ENCODE data around the gene RIPPLY1. TPM values are rescaled to one million over a fixed set of nuclear protein-coding genes. Genes with fewer than 3 reads are reported as not detected.

The RIPPLY1 gene
- total and polyA plus RNA-seq, 4 donors: 1.2 to 3.0 (median 3.0) TPM; not detected in 1

- 79% methylated on average over 3 of the region's 3 CpGs for WGBS
- Histone ChIP-seq H3K9ac (ENCODE audit: low read depth in 1 of 2, low read length in 2 of 2) (peak overlapping the region in 1 of 2 donors; percentile 47), H3K9me3 (ENCODE audit: control insufficient read depth in 4 of 4, low read length in 3 of 4) (no peaks in the 10 kb centered on the region), H3K4me1 (ENCODE audit: control insufficient read depth in 4 of 4, insufficient read depth in 4 of 4, low read length in 3 of 4) (peaks cover 6 to 45% (median 32%) of the 10 kb centered on the region in 4 donors), H3K4me3 (ENCODE audit: low read depth in 1 of 3, low read length in 3 of 3) (no peak overlapping the region), H3K27me3 (ENCODE audit: control insufficient read depth in 4 of 4, insufficient read depth in 4 of 4, low read length in 3 of 4) (no peaks in the 10 kb centered on the region), H3K36me3 (ENCODE audit: control insufficient read depth in 4 of 4, insufficient read depth in 3 of 4, low read depth in 1 of 4, low read length in 3 of 4) (no peaks in the 10 kb centered on the region), H3K27ac (ENCODE audit: low read depth in 1 of 2, low read length in 2 of 2) (peak overlapping the region; percentile 64 to 79)
- no peak for DNase-seq (ENCODE audit: low spot score)
- no peak for TF ChIP-seq GABPA (IDR thresholded peaks at IDR 0.05 in 1 of 2, conservative IDR thresholded peaks at IDR 0.05 in 1 of 2)
- TF ChIP-seq JUND (IDR thresholded peaks at IDR 0.05): no peak
- no peak for TF ChIP-seq TAF1 (conservative IDR thresholded peaks at IDR 0.05)
- TF ChIP-seq, protein P1, sequence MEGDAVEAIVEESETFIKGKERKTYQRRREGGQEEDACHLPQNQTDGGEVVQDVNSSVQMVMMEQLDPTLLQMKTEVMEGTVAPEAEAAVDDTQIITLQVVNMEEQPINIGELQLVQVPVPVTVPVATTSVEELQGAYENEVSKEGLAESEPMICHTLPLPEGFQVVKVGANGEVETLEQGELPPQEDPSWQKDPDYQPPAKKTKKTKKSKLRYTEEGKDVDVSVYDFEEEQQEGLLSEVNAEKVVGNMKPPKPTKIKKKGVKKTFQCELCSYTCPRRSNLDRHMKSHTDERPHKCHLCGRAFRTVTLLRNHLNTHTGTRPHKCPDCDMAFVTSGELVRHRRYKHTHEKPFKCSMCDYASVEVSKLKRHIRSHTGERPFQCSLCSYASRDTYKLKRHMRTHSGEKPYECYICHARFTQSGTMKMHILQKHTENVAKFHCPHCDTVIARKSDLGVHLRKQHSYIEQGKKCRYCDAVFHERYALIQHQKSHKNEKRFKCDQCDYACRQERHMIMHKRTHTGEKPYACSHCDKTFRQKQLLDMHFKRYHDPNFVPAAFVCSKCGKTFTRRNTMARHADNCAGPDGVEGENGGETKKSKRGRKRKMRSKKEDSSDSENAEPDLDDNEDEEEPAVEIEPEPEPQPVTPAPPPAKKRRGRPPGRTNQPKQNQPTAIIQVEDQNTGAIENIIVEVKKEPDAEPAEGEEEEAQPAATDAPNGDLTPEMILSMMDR (IDR thresholded peaks at IDR 0.05; ENCODE audit: low read depth, low read length, missing input control): no peak
Measured at GRCh38 chrX:106931831-106932491, 28.8 kb upstream of the RIPPLY1 start.

DNA sequence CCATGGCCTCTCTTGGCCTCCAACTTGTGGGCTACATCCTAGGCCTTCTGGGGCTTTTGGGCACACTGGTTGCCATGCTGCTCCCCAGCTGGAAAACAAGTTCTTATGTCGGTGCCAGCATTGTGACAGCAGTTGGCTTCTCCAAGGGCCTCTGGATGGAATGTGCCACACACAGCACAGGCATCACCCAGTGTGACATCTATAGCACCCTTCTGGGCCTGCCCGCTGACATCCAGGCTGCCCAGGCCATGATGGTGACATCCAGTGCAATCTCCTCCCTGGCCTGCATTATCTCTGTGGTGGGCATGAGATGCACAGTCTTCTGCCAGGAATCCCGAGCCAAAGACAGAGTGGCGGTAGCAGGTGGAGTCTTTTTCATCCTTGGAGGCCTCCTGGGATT, 25.1 kb upstream of the RIPPLY1 start:
- peaks cover 3 to 38% (median 25%) of the 10 kb centered on the region in 4 donors for H3K4me1 ChIP-seq (ENCODE audit: control insufficient read depth in 4 of 4, insufficient read depth in 4 of 4, low read length in 3 of 4)
- no peaks in the 10 kb centered on the region for H3K36me3 ChIP-seq (ENCODE audit: control insufficient read depth in 4 of 4, insufficient read depth in 3 of 4, low read depth in 1 of 4, low read length in 3 of 4)
- DNase-seq (ENCODE audit: low spot score): no peak
- H3K4me3 ChIP-seq (ENCODE audit: low read depth in 1 of 3, low read length in 3 of 3): peak overlapping the region in 2 of 3 donors; percentile 37 to 68
- H3K27me3 ChIP-seq (ENCODE audit: control insufficient read depth in 4 of 4, insufficient read depth in 4 of 4, low read length in 3 of 4): no peaks in the 10 kb centered on the region
- peak overlapping the region in 1 of 2 donors; percentile 71 for H3K9ac ChIP-seq (ENCODE audit: low read depth in 1 of 2, low read length in 2 of 2)
- 70% methylated on average over 4 of the region's 4 CpGs for WGBS
- H3K9me3 ChIP-seq (ENCODE audit: control insufficient read depth in 4 of 4, low read length in 3 of 4): no peaks in the 10 kb centered on the region
- TF ChIP-seq ATF3 (IDR thresholded peaks at IDR 0.05) (no peak), FOXA1 (IDR thresholded peaks at IDR 0.05) (no peak), HNF4A (conservative IDR thresholded peaks at IDR 0.05) (no peak), EGR1 (IDR thresholded peaks at IDR 0.05; ENCODE audit: low read depth in 2 of 2) (no peak), GABPA (IDR thresholded peaks at IDR 0.05 in 1 of 2, conservative IDR thresholded peaks at IDR 0.05 in 1 of 2) (no peak), FOXA2 (IDR thresholded peaks at IDR 0.05) (no peak), HNF4G (IDR thresholded peaks at IDR 0.05) (no peak), SP1 (IDR thresholded peaks at IDR 0.05) (no peak), YY1 (IDR thresholded peaks at IDR 0.05) (no peak), JUND (IDR thresholded peaks at IDR 0.05) (no peak), RXRA (IDR thresholded peaks at IDR 0.05) (no peak), NR2F2 (IDR thresholded peaks at IDR 0.05) (no peak)
- TF ChIP-seq, protein P1 (IDR thresholded peaks at IDR 0.05; ENCODE audit: low read depth, low read length, missing input control): no peak
- TF ChIP-seq, protein P2, sequence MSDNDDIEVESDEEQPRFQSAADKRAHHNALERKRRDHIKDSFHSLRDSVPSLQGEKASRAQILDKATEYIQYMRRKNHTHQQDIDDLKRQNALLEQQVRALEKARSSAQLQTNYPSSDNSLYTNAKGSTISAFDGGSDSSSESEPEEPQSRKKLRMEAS (IDR thresholded peaks at IDR 0.05): no peak
- H3K27ac ChIP-seq (ENCODE audit: low read depth in 1 of 2, low read length in 2 of 2): peak overlapping the region; percentile 75 to 79

Measured in liver (tissue), 9 donors.